ENCODE data around the gene LONP2. TPM values are rescaled to one million over a fixed set of nuclear protein-coding genes. Genes with fewer than 3 reads are reported as not detected.

The LONP2 gene
- total and polyA plus RNA-seq, 2 of the 13 experiments (the other 11 are each of a cell fraction or from before 2014, with no cell fraction given) = 39.2 to 63.3 TPM

DNA sequence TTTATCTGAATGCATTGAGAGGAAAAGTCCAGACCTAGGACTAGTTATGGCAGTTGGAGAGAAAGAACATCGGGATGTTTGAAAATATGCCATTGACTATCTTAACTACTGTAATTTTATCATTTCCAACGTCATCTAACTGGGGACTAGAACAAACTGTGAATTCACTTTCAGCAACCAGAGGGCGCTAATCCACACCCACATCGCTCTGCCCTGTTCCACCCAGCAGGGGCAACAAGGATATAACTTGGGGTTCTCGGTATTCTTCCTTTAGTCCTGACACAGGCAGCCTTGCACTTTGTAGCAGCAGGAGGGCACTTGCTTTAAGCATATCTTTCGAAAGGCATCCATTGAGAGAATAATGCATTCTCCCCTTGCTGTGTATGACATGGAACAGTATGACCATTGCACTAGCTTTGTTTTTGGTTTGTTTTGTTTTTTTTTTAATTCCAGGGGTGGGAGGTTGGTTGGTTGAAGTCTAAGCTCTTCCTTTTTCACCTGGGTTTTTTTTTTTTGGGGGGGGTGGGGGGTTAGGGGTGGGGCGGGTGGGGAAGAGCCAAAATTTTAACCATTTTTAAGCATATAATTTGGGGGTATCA, 109.6 kb downstream of the LONP2 start (continued):
- TF ChIP-seq ZNF12 (CRISPR knock-in tag; IDR thresholded peaks at IDR 0.05) (0 out of 2 replicates have a peak, but pooled peaks have one; percentile 66), ZNF24 (IDR thresholded peaks at IDR 0.05) (0 out of 2 replicates have a peak, but pooled peaks have one; percentile 28), ZNF205 (CRISPR knock-in tag; IDR thresholded peaks at IDR 0.05) (0 out of 2 replicates have a peak, but pooled peaks have one; percentile 22), RBM22 (optimal IDR thresholded peaks at IDR 0.05; ENCODE audit: low read length) (peak; percentile 97), TEAD3 (CRISPR knock-in tag; optimal IDR thresholded peaks at IDR 0.05; ENCODE audit: borderline replicate concordance) (peak; percentile 47), CBFB (CRISPR knock-in tag; IDR thresholded peaks at IDR 0.05) (no peak), XRCC5 (optimal IDR thresholded peaks at IDR 0.05; ENCODE audit: low read length) (peak; percentile 76), SSRP1 (CRISPR knock-in tag; IDR thresholded peaks at IDR 0.05) (peak; percentile 78; the same call in 1 of the 2 replicates), NFKB2 (CRISPR knock-in tag; IDR thresholded peaks at IDR 0.05; ENCODE audit: borderline replicate concordance) (no peak), ATF1 (CRISPR knock-in tag; IDR thresholded peaks at IDR 0.05) (no peak), RFXAP (CRISPR knock-in tag; IDR thresholded peaks at IDR 0.05; ENCODE audit: borderline replicate concordance) (0 out of 2 replicates have a peak, but pooled peaks have one; percentile 25), YEATS2 (CRISPR knock-in tag; IDR thresholded peaks at IDR 0.05; ENCODE audit: borderline replicate concordance) (peak; percentile 40; the same call in 1 of the 2 replicates), CHD2 (IDR thresholded peaks at IDR 0.05; ENCODE audit: low read depth, low read length) (no peak), RBAK (CRISPR knock-in tag; IDR thresholded peaks at IDR 0.05) (no peak), REPIN1 (CRISPR knock-in tag; IDR thresholded peaks at IDR 0.05; ENCODE audit: borderline replicate concordance, low read depth) (peak; percentile 20; the same call in 1 of the 2 replicates), SAP130 (CRISPR knock-in tag; IDR thresholded peaks at IDR 0.05; ENCODE audit: low read depth) (peak; percentile 31; the same call in 1 of the 2 replicates), HNF4A (CRISPR knock-in tag; IDR thresholded peaks at IDR 0.05) (peak; percentile 18; the same call in 1 of the 2 replicates), SIX4 (CRISPR knock-in tag; IDR thresholded peaks at IDR 0.05) (0 out of 2 replicates have a peak, but pooled peaks have one; percentile 21), ZNF569 (CRISPR knock-in tag; IDR thresholded peaks at IDR 0.05; ENCODE audit: borderline replicate concordance) (no peak), SMAD9 (CRISPR knock-in tag; IDR thresholded peaks at IDR 0.05) (no peak), STAG1 (CRISPR knock-in tag; IDR thresholded peaks at IDR 0.05) (peak; percentile 94), CBX5 (CRISPR knock-in tag; IDR thresholded peaks at IDR 0.05; ENCODE audit: borderline replicate concordance) (peak; percentile 59; the same call in 1 of the 2 replicates), FOXK2 (IDR thresholded peaks at IDR 0.05) (no peak), MIER2 (CRISPR knock-in tag; IDR thresholded peaks at IDR 0.05) (no peak), SMARCE1 (IDR thresholded peaks at IDR 0.05; ENCODE audit: borderline replicate concordance) (no peak)
- TF ChIP-seq, protein P1, sequence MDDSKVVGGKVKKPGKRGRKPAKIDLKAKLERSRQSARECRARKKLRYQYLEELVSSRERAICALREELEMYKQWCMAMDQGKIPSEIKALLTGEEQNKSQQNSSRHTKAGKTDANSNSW (CRISPR knock-in tag; IDR thresholded peaks at IDR 0.05; ENCODE audit: borderline replicate concordance) = no peak
- TF ChIP-seq, protein P2, sequence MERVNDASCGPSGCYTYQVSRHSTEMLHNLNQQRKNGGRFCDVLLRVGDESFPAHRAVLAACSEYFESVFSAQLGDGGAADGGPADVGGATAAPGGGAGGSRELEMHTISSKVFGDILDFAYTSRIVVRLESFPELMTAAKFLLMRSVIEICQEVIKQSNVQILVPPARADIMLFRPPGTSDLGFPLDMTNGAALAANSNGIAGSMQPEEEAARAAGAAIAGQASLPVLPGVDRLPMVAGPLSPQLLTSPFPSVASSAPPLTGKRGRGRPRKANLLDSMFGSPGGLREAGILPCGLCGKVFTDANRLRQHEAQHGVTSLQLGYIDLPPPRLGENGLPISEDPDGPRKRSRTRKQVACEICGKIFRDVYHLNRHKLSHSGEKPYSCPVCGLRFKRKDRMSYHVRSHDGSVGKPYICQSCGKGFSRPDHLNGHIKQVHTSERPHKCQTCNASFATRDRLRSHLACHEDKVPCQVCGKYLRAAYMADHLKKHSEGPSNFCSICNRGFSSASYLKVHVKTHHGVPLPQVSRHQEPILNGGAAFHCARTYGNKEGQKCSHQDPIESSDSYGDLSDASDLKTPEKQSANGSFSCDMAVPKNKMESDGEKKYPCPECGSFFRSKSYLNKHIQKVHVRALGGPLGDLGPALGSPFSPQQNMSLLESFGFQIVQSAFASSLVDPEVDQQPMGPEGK (CRISPR knock-in tag; IDR thresholded peaks at IDR 0.05) = 0 out of 2 replicates have a peak, but pooled peaks have one; percentile 26
- TF ChIP-seq, protein P3, sequence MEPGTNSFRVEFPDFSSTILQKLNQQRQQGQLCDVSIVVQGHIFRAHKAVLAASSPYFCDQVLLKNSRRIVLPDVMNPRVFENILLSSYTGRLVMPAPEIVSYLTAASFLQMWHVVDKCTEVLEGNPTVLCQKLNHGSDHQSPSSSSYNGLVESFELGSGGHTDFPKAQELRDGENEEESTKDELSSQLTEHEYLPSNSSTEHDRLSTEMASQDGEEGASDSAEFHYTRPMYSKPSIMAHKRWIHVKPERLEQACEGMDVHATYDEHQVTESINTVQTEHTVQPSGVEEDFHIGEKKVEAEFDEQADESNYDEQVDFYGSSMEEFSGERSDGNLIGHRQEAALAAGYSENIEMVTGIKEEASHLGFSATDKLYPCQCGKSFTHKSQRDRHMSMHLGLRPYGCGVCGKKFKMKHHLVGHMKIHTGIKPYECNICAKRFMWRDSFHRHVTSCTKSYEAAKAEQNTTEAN (CRISPR knock-in tag; conservative IDR thresholded peaks at IDR 0.05) = 0 out of 2 replicates have a peak, but pooled peaks have one; percentile 25
